Neural crest cell (in vitro differentiated cells): ENCODE measurements around the gene UQCRFS1. TPM values are rescaled to one million over a fixed set of nuclear protein-coding genes. Genes with fewer than 3 reads are reported as not detected.
"Not testable (repeated sequence)": the region's sequence is repeated elsewhere in the genome, so short reads cannot be mapped to it uniquely, and the experiment has no call there.

Experiments
- DNase-seq: peaks from one replicate; pipeline ENCODE4 v3.0.0; 2021; ENCODE audit warnings: low read depth, mixed read lengths, low spot score
- H3K27ac Mint-ChIP-seq: one replicate; pipeline ENCODE4 v1.8.0; 2021; ENCODE audit warnings: mild to moderate bottlenecking, mixed read lengths; ENCODE audit not compliant: unreplicated experiment
- H3K27me3 Mint-ChIP-seq: 2 replicates; pipeline ENCODE4 v1.8.0; 2021; ENCODE audit warnings: low read depth, mild to moderate bottlenecking, mixed read lengths
- H3K36me3 Mint-ChIP-seq: 2 replicates; pipeline ENCODE4 v1.8.0; 2021; ENCODE audit warnings: low read depth, mild to moderate bottlenecking, mixed read lengths
- H3K4me1 Mint-ChIP-seq: 2 replicates; pipeline ENCODE4 v1.8.0; 2021; ENCODE audit warnings: mixed read lengths
- H3K4me3 Mint-ChIP-seq: one replicate; pipeline ENCODE4 v1.8.0; 2021; ENCODE audit warnings: mild to moderate bottlenecking, mixed read lengths
- H3K9me3 Mint-ChIP-seq: 2 replicates; pipeline ENCODE4 v1.8.0; 2021; ENCODE audit warnings: mixed read lengths
- CTCF ChIP-seq: fragments of 200-600 bp; sonication (generic); conservative IDR thresholded peaks from 2 replicates; pipeline ENCODE4 v1.5.0; 2021; ENCODE audit warnings: antibody characterized with exemption, mild to moderate bottlenecking
- total RNA-seq: library from RNA; stranded (reverse); gene quantifications from 2 replicates; pipeline ENCODE4 v1.2.1, GENCODE V29; 2021

The UQCRFS1 gene
- total RNA-seq, 1 donor from 2014 or later: 34.8 TPM

- H3K4me1 Mint-ChIP-seq: peaks cover 3% of the 10 kb centered on the region
- no peak overlapping the region for H3K27ac Mint-ChIP-seq
- H3K4me3 Mint-ChIP-seq: no peak overlapping the region
- TF ChIP-seq CTCF: no peak
- H3K36me3 Mint-ChIP-seq: no peaks in the 10 kb centered on the region
- DNase-seq: no peak
- H3K9me3 Mint-ChIP-seq: no peaks in the 10 kb centered on the region
- H3K27me3 Mint-ChIP-seq: peaks cover 33% of the 10 kb centered on the region
Measured at GRCh38 chr19:29256516-29256915, 43.6 kb upstream of the UQCRFS1 start.

- Mint-ChIP-seq H3K4me3 (no peak overlapping the region), H3K27me3 (peaks cover 39% of the 10 kb centered on the region), H3K9me3 (no peaks in the 10 kb centered on the region), H3K36me3 (no peaks in the 10 kb centered on the region), H3K4me1 (peaks cover 3% of the 10 kb centered on the region), H3K27ac (no peak overlapping the region)
- no peak for DNase-seq
- TF ChIP-seq CTCF: no peak
Measured at GRCh38 chr19:29255912-29256311, 43.0 kb upstream of the UQCRFS1 start.

GRCh38 chr19:29255006-29255405 is 42.1 kb upstream of the UQCRFS1 start:
- Mint-ChIP-seq H3K4me3 (no peak overlapping the region), H3K27me3 (peaks cover 47% of the 10 kb centered on the region), H3K4me1 (peaks cover 3% of the 10 kb centered on the region), H3K27ac (no peak overlapping the region), H3K9me3 (no peaks in the 10 kb centered on the region), H3K36me3 (no peaks in the 10 kb centered on the region)
- DNase-seq: no peak
- no peak for TF ChIP-seq CTCF

GRCh38 chr19:29249798-29250197 is 36.8 kb upstream of the UQCRFS1 start:
- peaks cover 77% of the 10 kb centered on the region for H3K27me3 Mint-ChIP-seq
- H3K27ac Mint-ChIP-seq, H3K4me1 Mint-ChIP-seq, H3K9me3 Mint-ChIP-seq, H3K4me3 Mint-ChIP-seq, H3K36me3 Mint-ChIP-seq, DNase-seq: not testable (repeated sequence)

- Mint-ChIP-seq H3K9me3 (no peaks in the 10 kb centered on the region), H3K27me3 (peaks cover 67% of the 10 kb centered on the region), H3K36me3 (no peaks in the 10 kb centered on the region), H3K27ac (no peak overlapping the region), H3K4me3 (no peak overlapping the region), H3K4me1 (peaks cover 10% of the 10 kb centered on the region)
- no peak for DNase-seq
- no peak for TF ChIP-seq CTCF
Measured at GRCh38 chr19:29248332-29248844, 35.4 kb upstream of the UQCRFS1 start.

GRCh38 chr19:29247872-29248271 is 34.9 kb upstream of the UQCRFS1 start:
- Mint-ChIP-seq H3K36me3 (no peaks in the 10 kb centered on the region), H3K4me3 (no peak overlapping the region), H3K27me3 (peaks cover 62% of the 10 kb centered on the region), H3K27ac (no peak overlapping the region), H3K4me1 (peaks cover 10% of the 10 kb centered on the region), H3K9me3 (no peaks in the 10 kb centered on the region)
- DNase-seq: no peak
- no peak for TF ChIP-seq CTCF
